ENCODE data around the gene TCAIM. TPM values are rescaled to one million over a fixed set of nuclear protein-coding genes. Genes with fewer than 3 reads are reported as not detected.
A peak's percentile ranks its signal among the peaks of the same experiment; 100 is the strongest.

The TCAIM gene
- total RNA-seq, 1 experiment from 2014 or later, result 23.8 TPM

DNA sequence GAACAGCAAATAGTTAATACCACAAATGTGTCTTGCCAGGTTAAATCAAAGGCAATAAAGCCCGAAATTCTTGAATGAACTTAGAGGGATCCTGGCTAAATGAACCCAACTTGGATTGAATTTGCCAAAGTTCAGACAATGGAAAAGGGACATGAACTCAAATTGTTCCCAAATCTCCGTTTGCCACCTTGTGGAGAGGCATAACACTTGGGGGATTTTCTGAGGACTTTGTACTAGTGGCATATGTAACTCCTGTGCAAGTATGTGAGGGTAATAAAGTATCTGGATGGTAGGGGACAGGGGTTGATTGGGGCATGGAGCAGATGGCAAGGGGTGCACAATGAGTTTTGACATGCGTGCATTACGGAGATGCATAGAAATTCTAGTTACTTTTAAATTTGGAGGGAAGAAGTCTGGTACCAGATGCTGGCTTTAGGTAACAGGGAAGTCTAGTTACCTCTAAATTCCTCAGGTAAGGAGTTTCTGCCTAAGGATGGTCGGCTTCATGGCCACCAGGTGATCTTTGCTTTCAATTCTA is 1.2 kb upstream of the TCAIM start:
- H3K4me1 Mint-ChIP-seq, result peaks cover 21% of the 10 kb centered on the region in 2 experiments
- TF ChIP-seq, protein P1, sequence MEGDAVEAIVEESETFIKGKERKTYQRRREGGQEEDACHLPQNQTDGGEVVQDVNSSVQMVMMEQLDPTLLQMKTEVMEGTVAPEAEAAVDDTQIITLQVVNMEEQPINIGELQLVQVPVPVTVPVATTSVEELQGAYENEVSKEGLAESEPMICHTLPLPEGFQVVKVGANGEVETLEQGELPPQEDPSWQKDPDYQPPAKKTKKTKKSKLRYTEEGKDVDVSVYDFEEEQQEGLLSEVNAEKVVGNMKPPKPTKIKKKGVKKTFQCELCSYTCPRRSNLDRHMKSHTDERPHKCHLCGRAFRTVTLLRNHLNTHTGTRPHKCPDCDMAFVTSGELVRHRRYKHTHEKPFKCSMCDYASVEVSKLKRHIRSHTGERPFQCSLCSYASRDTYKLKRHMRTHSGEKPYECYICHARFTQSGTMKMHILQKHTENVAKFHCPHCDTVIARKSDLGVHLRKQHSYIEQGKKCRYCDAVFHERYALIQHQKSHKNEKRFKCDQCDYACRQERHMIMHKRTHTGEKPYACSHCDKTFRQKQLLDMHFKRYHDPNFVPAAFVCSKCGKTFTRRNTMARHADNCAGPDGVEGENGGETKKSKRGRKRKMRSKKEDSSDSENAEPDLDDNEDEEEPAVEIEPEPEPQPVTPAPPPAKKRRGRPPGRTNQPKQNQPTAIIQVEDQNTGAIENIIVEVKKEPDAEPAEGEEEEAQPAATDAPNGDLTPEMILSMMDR (conservative IDR thresholded peaks at IDR 0.05), result peak; percentile 46; the same call in 2 of the 3 replicates
- H3K79me2 ChIP-seq (ENCODE audit: insufficient read depth, low read length), result peaks cover 4% of the 10 kb centered on the region; the same call in 1 of the 2 replicates
- H4K8ac ChIP-seq (replicated peaks; ENCODE audit: insufficient read length, low read depth, low read length), result no peak overlapping the region
- no peak overlapping the region for H4K91ac ChIP-seq (ENCODE audit: insufficient read length, low read depth, low read length)
- H3K9me3 Mint-ChIP-seq, result no peaks in the 10 kb centered on the region
- DNase-seq, result peak; percentile 35
- H3K27me3 Mint-ChIP-seq (ENCODE audit: low read depth), result peaks cover 3% of the 10 kb centered on the region; the same call in 1 of the 2 replicates
- H2AFZ ChIP-seq (ENCODE audit: low read length), result no peak overlapping the region
- H3K4ac ChIP-seq (ENCODE audit: low read depth, low read length), result no peak overlapping the region
- H4K5ac ChIP-seq (ENCODE audit: insufficient read length, low read depth, low read length), result no peak overlapping the region
- H3K27me3 ChIP-seq (ENCODE audit: insufficient read depth, low read length), result no peaks in the 10 kb centered on the region
- peaks cover 4% of the 10 kb centered on the region for H3K23me2 ChIP-seq (ENCODE audit: insufficient read length, low read depth, low read length, poor library complexity, severe bottlenecking)
- no peak overlapping the region for H3K18ac ChIP-seq (ENCODE audit: insufficient read length, low read depth, low read length)
- no peak overlapping the region for H3K14ac ChIP-seq (ENCODE audit: insufficient read depth, low read length)
- no peaks in the 10 kb centered on the region for H3K9me3 ChIP-seq (ENCODE audit: control insufficient read depth, low read depth, low read length)
- H3K56ac ChIP-seq (ENCODE audit: insufficient read length, low read depth, low read length), result no peak overlapping the region
- no peak overlapping the region for H3K23ac ChIP-seq (ENCODE audit: insufficient read length, low read depth, low read length)
- no peak overlapping the region for H2BK15ac ChIP-seq (ENCODE audit: low read depth, low read length)
- H3T11ph ChIP-seq (ENCODE audit: low read length), result no peak overlapping the region
- no peak overlapping the region for H3K27ac ChIP-seq (ENCODE audit: insufficient read length, low read depth, low read length)
- H3K27ac Mint-ChIP-seq, result peak overlapping the region; percentile 99
- no CpG with 5 or more reads among the region's 5 CpGs for WGBS (ENCODE audit: extremely low coverage, insufficient read length, low lambda C conversion rate)
- H3K36me3 Mint-ChIP-seq (ENCODE audit: insufficient read depth in 1 of 3, low read depth in 3 of 3), result peaks cover 0 to 4% (median 3%) of the 10 kb centered on the region in 3 experiments; a peak in 3 of 7 replicates
- no peaks in the 10 kb centered on the region for H3K4me1 ChIP-seq (ENCODE audit: insufficient read depth, low read length)
- no peak overlapping the region for H2AK5ac ChIP-seq (ENCODE audit: insufficient read length, low read length)
- peak overlapping the region; percentile 48 for H3K9ac ChIP-seq (ENCODE audit: extremely low read depth, insufficient read length, low read length)
- H2BK12ac ChIP-seq (ENCODE audit: insufficient read length, low read depth, low read length), result no peak overlapping the region
- H4K20me1 ChIP-seq (ENCODE audit: control insufficient read depth, insufficient read depth, insufficient read length), result no peaks in the 10 kb centered on the region
- H3K79me1 ChIP-seq (ENCODE audit: insufficient read depth, low read depth, low read length, poor library complexity, severe bottlenecking), result peaks cover 6% of the 10 kb centered on the region
- peak overlapping the region; percentile 64 for H3K4me2 ChIP-seq (ENCODE audit: insufficient read depth, insufficient read length, low read length)
- H3K4me3 Mint-ChIP-seq, result peak overlapping the region; percentile 89 to 90
- H2BK120ac ChIP-seq (ENCODE audit: low read depth, low read length, poor library complexity, severe bottlenecking), result no peak overlapping the region
- H2BK5ac ChIP-seq (ENCODE audit: insufficient read length, low read length), result no peak overlapping the region
- H2BK20ac ChIP-seq (ENCODE audit: low read depth, low read length, poor library complexity, severe bottlenecking), result no peak overlapping the region

Measured in H9 (cell line).